ENCODE measurements around the gene CRYBB1.

GRCh38 chr22:26646158-26646557 lies 28.3 kb upstream of the CRYBB1 start:
- TF ChIP-seq CTCF (IDR thresholded peaks at IDR 0.05) (no peak), EP300 (IDR thresholded peaks at IDR 0.05; ENCODE audit: low read depth) (no peak)

All from transverse colon (tissue), 3 donors.